Embryonic facial prominence (tissue), 1 donor: ENCODE measurements around the gene TMEM37.

Source experiments
- DNase-seq: peaks from one replicate; pipeline ENCODE4 v3.0.0-alpha.2; 2016; ENCODE audit errors: extremely low spot score

The TMEM37 gene

DNA sequence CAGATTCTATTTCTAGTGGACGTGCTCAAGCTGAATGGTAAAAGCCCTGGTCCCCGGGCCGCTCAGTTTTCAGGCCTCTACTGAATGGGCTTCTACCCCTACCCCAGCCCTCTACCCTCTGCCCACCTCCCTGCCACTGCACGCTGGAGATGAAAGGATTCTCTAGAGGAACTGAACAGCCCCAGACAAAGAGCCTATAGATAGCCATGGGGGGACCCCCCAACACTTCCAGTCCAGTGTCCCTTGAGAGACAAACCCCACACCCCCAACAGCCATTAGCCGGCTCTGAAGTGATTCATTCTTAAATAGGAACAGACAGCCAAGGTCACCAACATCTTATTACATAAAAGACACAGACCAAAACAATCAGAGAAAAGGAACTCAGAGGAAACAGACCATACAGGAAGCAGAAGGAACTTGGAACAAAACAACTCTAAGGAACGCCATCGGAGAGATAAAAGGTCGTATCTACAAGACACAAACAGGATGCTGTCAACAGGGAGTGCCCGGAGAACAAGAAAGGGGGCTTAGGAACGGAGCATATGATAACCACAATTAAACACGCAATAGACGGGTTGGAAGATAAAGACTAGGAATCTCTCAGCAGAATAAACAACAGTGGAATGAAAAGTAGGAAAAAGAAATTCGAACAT is 23.5 kb downstream of the TMEM37 start:
- DNase-seq = no peak

DNA sequence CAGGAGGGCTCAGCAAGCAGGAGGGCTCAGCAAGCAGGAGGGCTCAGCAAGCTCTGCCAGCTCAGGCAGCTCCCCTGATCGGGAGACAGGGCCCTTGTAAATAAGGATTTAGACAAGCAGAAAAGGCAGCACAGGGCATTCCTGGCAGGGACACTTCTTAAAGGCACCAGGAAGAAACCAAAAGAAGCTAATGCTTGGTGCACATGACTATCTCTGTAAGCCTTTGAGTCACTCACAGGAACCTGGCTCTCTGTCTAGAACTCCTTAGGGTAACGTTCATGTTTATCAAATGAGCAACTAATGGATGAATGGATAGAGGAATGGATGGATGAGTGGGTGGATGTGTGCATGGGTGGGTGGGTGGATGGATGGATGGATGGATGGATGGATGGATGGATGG is 28.4 kb downstream of the TMEM37 start:
- DNase-seq = no peak

DNA sequence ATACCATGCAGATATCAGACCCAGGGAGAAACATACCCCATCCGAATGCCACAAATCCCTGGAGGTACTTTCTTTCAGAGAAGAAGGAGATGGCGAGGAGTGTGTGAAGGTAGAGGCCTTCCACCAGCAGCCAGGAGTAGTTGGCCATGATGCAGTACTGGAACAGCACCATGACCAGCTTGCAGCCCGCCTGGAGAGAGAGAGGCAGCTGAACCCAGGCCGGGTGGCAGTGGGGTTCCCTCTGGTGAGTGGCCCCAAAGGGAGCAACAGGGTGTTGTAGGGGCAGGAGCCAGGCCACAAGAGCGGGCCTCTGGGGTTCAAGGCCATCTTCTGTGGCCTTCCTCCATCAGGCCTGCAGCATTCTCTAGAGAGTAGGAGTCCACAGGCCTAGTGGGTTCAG is 30.2 kb downstream of the TMEM37 start:
- no peak for DNase-seq

GRCh38 chr2:119462574-119462973 is 30.9 kb downstream of the TMEM37 start:
- DNase-seq = no peak

- DNase-seq = no peak
Measured at GRCh38 chr2:119463136-119463535, 31.5 kb downstream of the TMEM37 start.

GRCh38 chr2:119463990-119464389 is 32.3 kb downstream of the TMEM37 start:
- DNase-seq = no peak

- DNase-seq = no peak
Measured at GRCh38 chr2:119464981-119465380, 33.3 kb downstream of the TMEM37 start.

GRCh38 chr2:119465687-119466086 is 34.0 kb downstream of the TMEM37 start:
- DNase-seq = no peak

DNA sequence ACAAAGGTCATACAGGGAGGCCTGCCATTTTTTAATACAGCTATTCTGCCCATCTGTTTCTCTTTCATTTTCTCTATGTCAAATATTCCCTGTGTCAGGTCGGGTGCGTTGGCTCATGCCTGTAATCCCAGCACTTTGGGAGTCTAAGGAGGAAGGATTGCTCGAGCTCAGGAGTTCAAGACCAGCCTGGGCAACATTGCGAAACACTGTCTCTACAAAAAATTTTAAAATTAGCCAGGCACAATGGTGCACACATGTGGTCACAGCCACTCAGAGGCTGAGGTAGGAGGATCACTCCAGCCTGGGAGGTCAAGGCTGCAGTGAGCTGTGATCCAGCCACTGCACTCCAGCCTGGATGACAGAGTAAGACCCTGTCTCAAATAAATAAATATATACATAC is 34.7 kb downstream of the TMEM37 start:
- no peak for DNase-seq

GRCh38 chr2:119468154-119468955 is 36.7 kb downstream of the TMEM37 start:
- DNase-seq = no peak

- no peak for DNase-seq
Measured at GRCh38 chr2:119469131-119469530, 37.5 kb downstream of the TMEM37 start.

- no peak for DNase-seq
Measured at GRCh38 chr2:119469661-119470297, 38.1 kb downstream of the TMEM37 start.

- DNase-seq = no peak
Measured at GRCh38 chr2:119472749-119473148, 41.1 kb downstream of the TMEM37 start.

- DNase-seq = no peak
Measured at GRCh38 chr2:119473621-119474370, 42.1 kb downstream of the TMEM37 start.

DNA sequence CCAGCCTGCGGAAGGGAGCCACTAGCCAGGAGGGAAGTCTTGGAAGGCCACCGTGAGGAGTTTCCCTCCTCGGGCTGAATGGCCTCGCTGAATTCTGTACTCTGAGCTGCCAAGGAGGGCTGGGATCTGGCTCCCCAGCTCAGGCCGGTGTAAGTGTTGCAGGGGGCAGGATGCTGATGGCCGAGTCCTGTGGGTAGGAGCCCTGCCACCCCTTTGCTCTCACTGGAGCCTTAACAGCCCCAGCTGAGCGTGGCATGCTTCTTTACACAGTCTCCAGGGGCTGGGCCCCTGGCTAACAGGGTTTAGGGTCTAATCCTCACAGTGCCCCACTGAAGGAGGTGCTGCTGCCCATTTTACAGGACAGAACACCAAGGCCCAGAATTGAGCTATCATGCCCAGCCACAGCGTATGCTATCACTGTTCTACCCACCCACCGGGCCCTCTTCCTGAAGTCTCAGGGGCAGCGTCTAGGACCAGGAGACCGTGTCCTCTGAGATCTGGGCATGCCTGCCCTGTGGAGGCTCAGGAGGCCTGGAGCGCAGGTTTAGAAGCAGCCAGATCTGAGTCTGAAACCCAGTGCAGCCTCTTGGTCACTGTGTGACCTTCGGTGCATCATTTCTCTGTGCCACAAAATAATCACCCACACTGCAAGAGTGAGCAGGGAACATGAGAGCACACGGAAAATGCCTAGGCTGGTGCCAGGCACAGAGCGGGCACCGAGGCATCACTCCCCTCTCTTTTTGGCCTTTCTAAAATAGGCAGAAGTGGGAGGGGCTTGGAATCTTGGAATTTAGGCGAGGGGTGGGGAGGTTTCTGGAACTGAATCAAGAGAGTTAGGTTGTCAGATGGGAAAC is 42.9 kb downstream of the TMEM37 start:
- DNase-seq = no peak

GRCh38 chr2:119475225-119475856 is 43.7 kb downstream of the TMEM37 start:
- DNase-seq = no peak

GRCh38 chr2:119475857-119476244 is 44.2 kb downstream of the TMEM37 start:
- no peak for DNase-seq

GRCh38 chr2:119476301-119477112 is 44.9 kb downstream of the TMEM37 start:
- DNase-seq = no peak

GRCh38 chr2:119477113-119477505 is 45.5 kb downstream of the TMEM37 start:
- DNase-seq = no peak
